Smooth muscle cell (in vitro differentiated cells): ENCODE measurements around the gene ATP6V0A4. TPM values are rescaled to one million over a fixed set of nuclear protein-coding genes. Genes with fewer than 3 reads are reported as not detected.

Experiments
- DNase-seq: peaks from one replicate; lab custom pipeline; 2025; ENCODE audit not compliant: unreplicated experiment; lab: John Stamatoyannopoulos, UW
- H2AFZ ChIP-seq: fragments of 200-600 bp; sonication (generic); 2 replicates; pipeline ENCODE4 v1.6.0; 2016; ENCODE audit warnings: antibody characterized with exemption, low read depth, mild to moderate bottlenecking
- H3F3A ChIP-seq: fragments of 200-600 bp; sonication (generic); 2 replicates; pipeline ENCODE4 v1.6.0; 2017; ENCODE audit warnings: antibody characterized with exemption, low read depth
- H3K27ac ChIP-seq: fragments of 200-600 bp; sonication (generic); 2 replicates; pipeline ENCODE4 v1.5.1; 2016; ENCODE audit warnings: low read depth, mild to moderate bottlenecking
- H3K27me3 ChIP-seq: fragments of 200-600 bp; sonication (generic); 2 replicates; pipeline ENCODE4 v1.6.1; 2016; ENCODE audit warnings: low read depth, mild to moderate bottlenecking
- H3K36me3 ChIP-seq: fragments of 200-600 bp; sonication (generic); 2 replicates; pipeline ENCODE4 v1.5.1; 2016; ENCODE audit warnings: low read depth
- H3K4me1 ChIP-seq: fragments of 200-600 bp; sonication (generic); 2 replicates; pipeline ENCODE4 v1.5.1; 2016; ENCODE audit warnings: low read depth
- H3K4me2 ChIP-seq: fragments of 200-600 bp; sonication (generic); 2 replicates; pipeline ENCODE4 v1.6.0; 2016; ENCODE audit warnings: mild to moderate bottlenecking
- H3K4me3 ChIP-seq: fragments of 200-600 bp; sonication (generic); 2 replicates; pipeline ENCODE4 v1.5.1; 2016; ENCODE audit warnings: mild to moderate bottlenecking
- H3K79me2 ChIP-seq: fragments of 200-600 bp; sonication (generic); 2 replicates; pipeline ENCODE4 v1.6.0; 2016; ENCODE audit warnings: low read depth, mild to moderate bottlenecking
- H3K9ac ChIP-seq: fragments of 200-600 bp; sonication (generic); 2 replicates; pipeline ENCODE4 v1.6.0; 2016; ENCODE audit warnings: low read depth
- H3K9me3 ChIP-seq: fragments of 200-600 bp; sonication (generic); replicated peaks from 2 replicates; pipeline ENCODE4 v1.5.1; 2016; ENCODE audit warnings: low read depth
- H4K20me1 ChIP-seq: fragments of 200-600 bp; sonication (generic); 2 replicates; pipeline ENCODE4 v1.6.0; 2016; ENCODE audit warnings: low read depth
- CTCF ChIP-seq: fragments of 200-600 bp; sonication (generic); IDR thresholded peaks from 2 replicates; pipeline ENCODE4 v1.5.1; 2017; ENCODE audit warnings: borderline replicate concordance, mild to moderate bottlenecking, antibody characterized with exemption; ENCODE audit not compliant: insufficient read depth, poor library complexity, severe bottlenecking
- WGBS: methylation state at CpG from one replicate; pipeline ENCODE4 v1.1.7; 2016; ENCODE audit warnings: low lambda C conversion rate; 5-methylcytosine and 5-hydroxymethylcytosine counted together
- polyA plus RNA-seq: library from polyadenylated mRNA; unstranded; fragments of >200 nt; fragmentation: Nextera tagmentation; extraction: Ambion mirVana; gene quantifications from 2 replicates; pipeline ENCODE4 v1.2.1, GENCODE V29; 2016
- total RNA-seq: library from RNA; depleted of rRNA; stranded (reverse); fragments of >200 nt; gene quantifications from 2 replicates; pipeline ENCODE4 v1.2.3, GENCODE V29; 2014

ATP6V0A4 gene
- total and polyA plus RNA-seq, 2 experiments from 2014 or later, result 0.40 TPM; not detected in 1

GRCh38 chr7:138796038-138796615 is 1.9 kb downstream of the ATP6V0A4 start:
- no peak for DNase-seq
- no peak overlapping the region for H3K4me3 ChIP-seq
- H3K36me3 ChIP-seq, result no peaks in the 10 kb centered on the region
- no peak overlapping the region for H3K9ac ChIP-seq
- no peaks in the 10 kb centered on the region for H3F3A ChIP-seq
- H4K20me1 ChIP-seq, result no peaks in the 10 kb centered on the region
- H2AFZ ChIP-seq, result no peak overlapping the region
- no peak overlapping the region for H3K27ac ChIP-seq
- no peak for TF ChIP-seq CTCF
- no peak overlapping the region for H3K4me2 ChIP-seq
- WGBS, result 86% methylated on average over 9 of the region's 9 CpGs
- H3K27me3 ChIP-seq, result peaks cover 17% of the 10 kb centered on the region
- H3K4me1 ChIP-seq, result no peaks in the 10 kb centered on the region
- no peaks in the 10 kb centered on the region for H3K79me2 ChIP-seq
- H3K9me3 ChIP-seq, result no peaks in the 10 kb centered on the region

GRCh38 chr7:138785587-138786437 is 12.2 kb downstream of the ATP6V0A4 start:
- H2AFZ ChIP-seq, result no peak overlapping the region
- H3K27ac ChIP-seq, result no peak overlapping the region
- no peak overlapping the region for H3K4me3 ChIP-seq
- no peaks in the 10 kb centered on the region for H3K4me1 ChIP-seq
- no peaks in the 10 kb centered on the region for H3F3A ChIP-seq
- TF ChIP-seq CTCF, result no peak
- H3K9ac ChIP-seq, result no peak overlapping the region
- peak overlapping the region; percentile 24 for H3K4me2 ChIP-seq
- no peak for DNase-seq
- H3K36me3 ChIP-seq, result no peaks in the 10 kb centered on the region
- WGBS, result 56% methylated on average over 10 of the region's 10 CpGs
- no peaks in the 10 kb centered on the region for H3K27me3 ChIP-seq
- no peaks in the 10 kb centered on the region for H3K9me3 ChIP-seq
- H4K20me1 ChIP-seq, result no peaks in the 10 kb centered on the region
- no peaks in the 10 kb centered on the region for H3K79me2 ChIP-seq

DNA sequence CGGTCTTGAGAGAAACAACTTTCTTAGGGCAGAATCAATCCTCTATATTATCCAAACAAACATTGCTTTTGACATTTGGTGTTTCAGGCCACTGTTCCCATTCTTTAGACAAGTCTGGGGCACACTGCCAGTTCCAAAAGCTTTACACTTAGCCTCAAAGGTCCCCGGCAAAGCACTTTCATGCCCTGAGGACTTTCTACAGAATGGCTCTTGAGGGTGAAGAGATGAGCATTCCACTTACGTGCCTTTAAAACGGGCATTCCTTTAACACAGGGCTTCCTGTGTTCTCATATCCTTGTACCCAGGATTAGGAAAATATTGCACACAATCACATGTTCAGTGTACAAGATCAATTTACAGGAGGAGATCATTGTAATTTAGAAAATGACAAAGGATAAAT is 13.3 kb downstream of the ATP6V0A4 start:
- TF ChIP-seq CTCF, result no peak
- H2AFZ ChIP-seq, result no peak overlapping the region
- WGBS, result 58% methylated on average over 4 of the region's 4 CpGs

More for the DNA sequence above, 13.3 kb downstream of the ATP6V0A4 start:
- Histone ChIP-seq H3K9ac (no peak overlapping the region), H3K27ac (no peak overlapping the region), H3K79me2 (no peaks in the 10 kb centered on the region), H3F3A (no peaks in the 10 kb centered on the region), H3K4me3 (no peak overlapping the region), H3K9me3 (no peaks in the 10 kb centered on the region), H3K4me1 (no peaks in the 10 kb centered on the region), H3K36me3 (no peaks in the 10 kb centered on the region), H3K4me2 (no peak overlapping the region), H4K20me1 (no peaks in the 10 kb centered on the region), H3K27me3 (no peaks in the 10 kb centered on the region)
- no peak for DNase-seq
